GM12878 (cell line): ENCODE measurements around the gene MCOLN2. TPM values are rescaled to one million over a fixed set of nuclear protein-coding genes. Genes with fewer than 3 reads are reported as not detected.
A peak's percentile ranks its signal among the peaks of the same experiment; 100 is the strongest.

Experiments used
- ASH2L ChIP-seq: fragments of 300-600, 200-600 bp; sonication (generic); IDR thresholded peaks from 2 replicates; pipeline ENCODE4 v1.6.1; 2017; ENCODE audit warnings: low read depth, mild to moderate bottlenecking, borderline replicate concordance
- ATF3 ChIP-seq: IDR thresholded peaks from 2 replicates; pipeline ENCODE4 v1.6.1; 2011; ENCODE audit warnings: low read depth, mild to moderate bottlenecking, low read length, moderate library complexity, borderline replicate concordance; ENCODE audit errors: extremely low read depth
- BMI1 ChIP-seq: fragments of 450-650 bp; IDR thresholded peaks from 2 replicates; pipeline ENCODE4 v1.6.1; 2016; ENCODE audit warnings: mild to moderate bottlenecking, moderate library complexity, borderline replicate concordance
- CHD2 ChIP-seq: IDR thresholded peaks from 2 replicates; pipeline ENCODE4 v1.6.1; 2011; ENCODE audit warnings: low read depth, low read length, improper control_type of control experiment, borderline replicate concordance
- CREM ChIP-seq: IDR thresholded peaks from 2 replicates; pipeline ENCODE4 v1.6.1; 2014; ENCODE audit warnings: antibody characterized with exemption, low read depth
- PBX3 ChIP-seq: IDR thresholded peaks from 2 replicates; pipeline ENCODE4 v1.6.1; 2011; ENCODE audit warnings: mild to moderate bottlenecking, low read depth, low read length, moderate library complexity; ENCODE audit not compliant: insufficient replicate concordance
- POLR2AphosphoS2 ChIP-seq: IDR thresholded peaks from 2 replicates; pipeline ENCODE4 v1.6.1; 2011; ENCODE audit warnings: low read depth, mild to moderate bottlenecking, low read length, improper control_type of control experiment, moderate library complexity
- POLR2AphosphoS5 ChIP-seq: IDR thresholded peaks from 2 replicates; pipeline ENCODE4 v1.6.1; 2011; ENCODE audit warnings: mild to moderate bottlenecking, low read length, inconsistent platforms
- PRDM15 ChIP-seq: fragments of 450-650 bp; formaldehyde crosslinking; IDR thresholded peaks from 2 replicates; pipeline ENCODE4 v1.4.0; 2020; ENCODE audit warnings: mild to moderate bottlenecking, moderate library complexity
- REST ChIP-seq: IDR thresholded peaks from 2 replicates; pipeline ENCODE4 v1.6.1; 2012; ENCODE audit warnings: mild to moderate bottlenecking, low read depth, low read length
- SP1 ChIP-seq: IDR thresholded peaks from one replicate; pipeline ENCODE4 v1.6.1; 2011; ENCODE audit warnings: low read depth, low read length
- SUZ12 ChIP-seq: fragments of 200-600 bp; sonication (generic); IDR thresholded peaks from one replicate; pipeline ENCODE4 v1.6.1; 2018; ENCODE audit warnings: antibody characterized with exemption, mild to moderate bottlenecking; ENCODE audit not compliant: unreplicated experiment
- TCF7 ChIP-seq: IDR thresholded peaks from 2 replicates; pipeline ENCODE4 v1.6.1; 2014; ENCODE audit warnings: antibody characterized with exemption, borderline replicate concordance
- ZBTB4 ChIP-seq: fragments of 450-650 bp; formaldehyde crosslinking; IDR thresholded peaks from 2 replicates; pipeline ENCODE4 v1.4.0; 2022; ENCODE audit warnings: mild to moderate bottlenecking, moderate library complexity
- ZNF207 ChIP-seq: fragments of 450-650 bp; IDR thresholded peaks from 2 replicates; pipeline ENCODE4 v1.6.1; 2014; ENCODE audit warnings: antibody characterized with exemption, mild to moderate bottlenecking, borderline replicate concordance
- polyA plus RNA-seq, 11 experiments: library from polyadenylated mRNA; depleted of rRNA in 4 of 11; unstranded in 6 of 11; stranded (reverse) in 5 of 11; fragments of >200 nt; fragmentation: Nextera tagmentation in 4 of 11; fragmentation: Illumina TruSeq in 1 of 11; extraction: Ambion mirVana in 4 of 11; extraction: Trizol in 1 of 11; gene quantifications; 1 replicate in 1 of 11; 2 replicates in 10 of 11; pipeline versions ENCODE4 v1.2.1 to v1.2.3, GENCODE V29; 2011 to 2016; ENCODE audit warnings: inconsistent platforms in 2 of 11, missing spikeins in 2 of 11, low read depth in 1 of 11
- total RNA-seq, 4 experiments: library from RNA; depleted of rRNA in 3 of 4; stranded (reverse); fragments of >200 nt in 3 of 4; fragmentation: Illumina TruSeq in 1 of 4; extraction: Trizol in 1 of 4; gene quantifications; 2 replicates each; pipeline versions ENCODE4 v1.2.1 to v1.2.3, GENCODE V29; 2013 to 2021

MCOLN2 gene
- total and polyA plus RNA-seq, 10 of the 15 experiments (the other 5 are each of a cell fraction or from before 2014, with no cell fraction given): 25.9 to 233 (median 109) TPM

- TF ChIP-seq REST: no peak
- TF ChIP-seq ATF3: no peak
- TF ChIP-seq POLR2AphosphoS5: peak; percentile 41; the same call in 1 of the 2 replicates
- TF ChIP-seq ZBTB4: no peak
- no peak for TF ChIP-seq POLR2AphosphoS2
- TF ChIP-seq CHD2: no peak
- peak; percentile 59 for TF ChIP-seq CREM
- TF ChIP-seq ZNF207: no peak
- TF ChIP-seq SP1: no peak
- TF ChIP-seq BMI1: no peak
- TF ChIP-seq PRDM15 (CRISPR knock-in tag): no peak
- TF ChIP-seq TCF7: no peak
- TF ChIP-seq SUZ12: no peak
- TF ChIP-seq PBX3: no peak
- TF ChIP-seq ASH2L: no peak
Observed at GRCh38 chr1:84991097-84991920, 5.6 kb downstream of the MCOLN2 start (continued).
